Measurements from ENCODE around the gene TMEM154.

GRCh38 chr4:152587127-152587526, 92.7 kb downstream of the TMEM154 start:
- no peak for TF ChIP-seq CTCF (IDR thresholded peaks at IDR 0.05)
- TF ChIP-seq POLR2A (IDR thresholded peaks at IDR 0.05), result no peak
